HG02970 (cell line): Measurements from ENCODE around the gene LMNTD2.
A peak's percentile ranks its signal among the peaks of the same experiment; 100 is the strongest.

Source experiments
- ATAC-seq: cut with Tn5 transposase; IDR thresholded peaks from one replicate; pipeline ENCODE4 v1.9.1; 2021; ENCODE audit warnings: mild to moderate bottlenecking, moderate library complexity, moderate number of reproducible peaks; ENCODE audit not compliant: unreplicated experiment, low FRiP score

The LMNTD2 gene

DNA sequence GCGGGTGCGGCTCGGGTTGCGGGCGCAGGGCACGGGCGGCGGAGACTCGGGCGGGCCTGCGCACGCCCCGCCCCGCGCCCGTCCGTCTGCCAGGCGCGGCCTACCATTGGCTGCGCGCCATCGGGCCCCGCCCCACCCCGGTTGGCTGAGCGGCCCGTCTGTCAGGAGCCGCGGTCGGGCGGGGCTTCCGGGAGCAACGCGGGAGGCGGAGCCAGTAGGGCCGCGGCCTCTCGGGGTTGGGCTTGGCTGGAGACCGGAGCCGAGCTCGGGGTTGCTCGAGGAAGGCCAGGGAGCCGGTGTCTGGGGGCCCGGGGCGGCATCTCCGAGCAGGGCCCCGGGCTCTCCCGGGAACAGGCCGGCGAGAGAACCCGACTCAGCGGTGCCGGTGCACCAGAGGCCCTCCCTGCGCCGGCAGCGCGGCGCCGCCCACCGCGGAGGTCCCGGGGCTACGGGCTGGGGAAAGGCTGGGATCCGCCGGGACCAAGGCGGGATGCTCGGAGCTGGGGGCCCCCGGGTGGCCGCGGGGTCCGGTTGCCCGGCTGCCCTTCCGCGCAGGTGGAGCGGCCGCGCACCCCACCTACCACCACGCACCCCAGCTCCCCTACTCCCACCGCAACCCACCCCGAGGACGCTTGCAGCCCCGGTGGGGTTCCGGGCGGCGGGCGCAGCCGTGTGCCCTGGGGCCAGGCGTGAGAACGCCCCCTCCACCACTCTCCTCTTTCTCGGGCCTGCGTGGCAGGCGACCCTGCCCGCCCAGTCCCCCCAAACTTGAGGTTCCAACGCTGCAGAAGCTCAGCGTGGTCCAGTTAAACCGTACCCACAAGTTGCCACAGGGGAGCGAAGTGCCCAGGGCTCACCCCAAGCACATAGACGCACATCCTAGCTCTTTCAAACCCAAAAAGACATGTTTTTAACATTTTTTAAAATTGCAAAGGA, 24.8 kb downstream of the LMNTD2 start, which contains the start of gene HRAS:
TSS of gene HRAS (minus strand) at position 58 of the 936 bp plus-strand sequence.
- peak; percentile 74 for ATAC-seq

DNA sequence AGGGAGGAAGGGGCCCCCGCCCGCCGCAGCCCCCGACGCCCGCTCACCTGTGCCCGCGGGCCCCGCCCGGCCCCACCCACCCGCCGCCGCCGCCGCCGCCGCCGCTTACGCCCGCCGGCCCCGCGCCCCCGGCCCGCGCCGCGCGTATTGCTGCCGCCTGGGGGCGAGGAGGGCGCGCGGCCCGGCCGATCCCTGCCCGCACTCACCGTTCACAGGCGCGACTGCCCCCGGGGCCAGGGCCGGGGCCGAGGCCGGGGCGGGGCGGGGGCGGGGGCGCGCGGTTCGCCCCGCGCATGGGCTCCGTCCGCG, 25.4 kb downstream of the LMNTD2 start:
- no peak for ATAC-seq

DNA sequence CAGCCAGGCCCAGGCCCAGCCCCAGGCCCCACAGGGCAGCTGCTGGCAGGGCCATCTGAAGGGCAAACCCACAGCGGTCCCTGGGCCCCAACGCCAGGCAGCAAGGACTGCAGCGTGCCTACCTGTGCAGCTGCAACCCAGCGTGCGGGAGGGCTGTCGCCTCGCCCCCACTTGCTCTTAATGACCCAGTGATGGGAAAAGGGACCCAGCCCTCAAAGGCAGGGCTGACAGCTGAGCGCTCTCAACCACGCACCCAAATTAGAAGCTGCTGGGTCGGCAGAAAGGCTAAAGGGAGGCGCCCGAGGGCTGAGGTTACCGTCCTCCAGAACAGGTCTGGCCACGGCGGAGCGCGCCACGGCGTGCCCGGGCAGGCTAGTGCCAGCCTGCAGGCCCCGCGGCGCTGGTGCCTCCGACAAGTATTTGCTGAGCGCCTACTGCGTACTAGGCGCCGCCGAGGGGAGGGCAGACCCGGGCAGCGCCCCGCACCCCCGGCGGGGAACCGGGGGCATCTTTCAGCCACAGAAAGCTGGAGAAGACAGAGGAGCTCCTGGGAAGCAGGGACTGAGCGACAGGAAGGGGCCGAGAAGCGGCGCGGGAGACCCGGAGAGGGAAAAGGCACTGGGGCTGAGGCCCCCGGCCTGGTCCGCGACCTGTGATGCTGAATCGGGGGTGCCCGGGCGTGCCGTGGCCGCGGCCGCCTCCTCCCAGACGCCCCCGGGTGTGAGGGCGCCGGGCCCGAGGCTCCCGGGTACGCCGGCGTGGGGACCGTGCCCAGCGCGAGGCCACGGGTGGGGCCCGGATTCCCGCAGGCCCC, 25.9 kb downstream of the LMNTD2 start:
- ATAC-seq = peak; percentile 1

DNA sequence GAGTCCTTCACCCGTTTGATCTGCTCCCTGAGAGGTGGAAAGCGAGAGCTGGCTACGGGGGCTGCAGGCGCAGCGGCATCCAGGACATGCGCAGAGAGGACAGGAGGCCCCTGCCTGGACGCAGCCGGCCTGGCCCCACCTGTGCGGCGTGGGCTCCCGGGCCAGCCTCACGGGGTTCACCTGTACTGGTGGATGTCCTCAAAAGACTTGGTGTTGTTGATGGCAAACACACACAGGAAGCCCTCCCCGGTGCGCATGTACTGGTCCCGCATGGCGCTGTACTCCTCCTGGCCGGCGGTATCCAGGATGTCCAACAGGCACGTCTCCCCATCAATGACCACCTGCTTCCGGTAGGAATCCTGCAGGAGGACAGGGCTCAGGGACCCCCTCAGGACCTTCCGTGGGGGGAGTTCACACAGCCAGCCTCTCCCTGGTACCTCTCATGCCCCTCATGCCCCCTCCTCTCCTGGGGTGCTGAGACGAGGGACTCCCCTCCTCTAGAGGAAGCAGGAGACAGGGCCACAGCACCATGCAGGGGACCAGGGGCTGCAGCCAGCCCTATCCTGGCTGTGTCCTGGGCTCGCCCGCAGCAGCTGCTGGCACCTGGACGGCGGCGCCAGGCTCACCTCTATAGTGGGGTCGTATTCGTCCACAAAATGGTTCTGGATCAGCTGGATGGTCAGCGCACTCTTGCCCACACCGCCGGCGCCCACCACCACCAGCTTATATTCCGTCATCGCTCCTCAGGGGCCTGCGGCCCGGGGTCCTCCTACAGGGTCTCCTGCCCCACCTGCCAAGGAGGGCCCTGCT, 26.7 kb downstream of the LMNTD2 start:
- ATAC-seq = no peak

DNA sequence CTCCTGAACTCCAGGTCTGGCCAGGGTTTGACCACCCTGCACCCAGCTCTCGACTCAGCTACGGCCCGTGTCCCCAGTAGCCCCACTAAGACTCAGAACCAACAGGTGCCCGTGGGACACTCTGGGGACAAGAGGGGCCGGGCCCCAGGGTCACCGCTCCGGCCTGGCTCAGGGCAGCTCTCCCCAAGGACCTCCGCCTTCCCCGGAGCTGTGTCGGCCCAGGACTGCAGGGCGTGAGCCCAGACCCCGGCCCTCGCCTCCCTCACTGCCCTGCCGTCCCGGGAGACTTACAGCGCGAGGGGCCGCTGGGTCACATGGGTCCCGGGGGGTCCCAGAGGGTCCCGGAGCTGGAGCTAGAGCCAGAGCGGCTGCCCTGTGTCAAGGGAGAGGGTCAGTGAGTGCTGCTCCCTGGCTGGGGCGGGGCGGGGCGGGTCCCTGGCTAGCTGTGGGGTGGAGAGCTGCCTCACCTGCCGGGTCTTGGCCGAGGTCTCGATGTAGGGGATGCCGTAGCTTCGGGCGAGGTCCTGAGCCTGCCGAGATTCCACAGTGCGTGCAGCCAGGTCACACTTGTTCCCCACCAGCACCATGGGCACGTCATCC, 27.5 kb downstream of the LMNTD2 start:
- no peak for ATAC-seq

DNA sequence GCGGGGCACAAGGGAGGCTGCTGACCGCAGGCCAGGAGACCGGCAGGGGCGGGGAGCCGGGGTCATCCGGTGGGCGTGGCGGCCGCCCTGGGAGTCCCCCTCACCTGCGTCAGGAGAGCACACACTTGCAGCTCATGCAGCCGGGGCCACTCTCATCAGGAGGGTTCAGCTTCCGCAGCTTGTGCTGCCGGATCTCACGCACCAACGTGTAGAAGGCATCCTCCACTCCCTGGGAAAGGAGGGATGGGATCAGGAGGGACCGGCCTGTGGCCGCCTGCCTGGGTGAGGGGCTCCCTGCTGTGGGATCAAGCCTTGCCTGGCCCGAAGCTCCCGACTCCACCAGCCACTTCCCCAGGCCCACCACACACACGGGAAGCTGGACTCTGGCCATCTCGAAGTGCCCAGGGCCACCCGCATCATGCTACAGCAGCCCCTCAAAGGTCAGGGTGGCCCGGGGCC, 28.0 kb downstream of the LMNTD2 start:
- ATAC-seq = no peak

DNA sequence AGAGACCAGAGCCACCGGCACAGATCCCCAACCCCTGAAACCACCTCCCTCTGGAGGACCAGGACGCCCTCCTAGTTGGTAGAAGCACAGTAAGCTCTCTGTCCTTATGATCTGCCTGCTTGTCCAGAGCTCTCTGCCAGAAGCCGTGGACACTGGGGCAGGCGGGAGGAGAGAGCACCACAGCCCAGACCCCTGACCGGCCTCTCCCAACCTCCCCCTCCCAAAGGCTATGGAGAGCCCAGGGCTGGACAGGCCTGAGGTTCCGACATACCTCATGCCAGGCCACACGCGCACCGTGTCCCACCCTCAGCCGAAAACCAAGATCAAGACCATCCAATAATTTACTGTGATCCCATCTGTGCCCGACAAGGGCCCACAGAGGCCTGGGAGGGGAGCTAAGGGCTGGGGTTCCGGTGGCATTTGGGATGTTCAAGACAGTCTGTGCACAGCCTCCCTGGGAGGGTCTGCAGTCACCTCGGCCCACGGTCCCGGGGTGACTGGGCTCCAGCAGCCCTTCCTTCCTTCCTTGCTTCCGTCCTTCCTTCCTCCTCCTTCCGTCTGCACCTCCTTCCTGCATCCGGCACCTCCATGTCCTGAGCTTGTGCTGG, 28.5 kb downstream of the LMNTD2 start:
- ATAC-seq = no peak

DNA sequence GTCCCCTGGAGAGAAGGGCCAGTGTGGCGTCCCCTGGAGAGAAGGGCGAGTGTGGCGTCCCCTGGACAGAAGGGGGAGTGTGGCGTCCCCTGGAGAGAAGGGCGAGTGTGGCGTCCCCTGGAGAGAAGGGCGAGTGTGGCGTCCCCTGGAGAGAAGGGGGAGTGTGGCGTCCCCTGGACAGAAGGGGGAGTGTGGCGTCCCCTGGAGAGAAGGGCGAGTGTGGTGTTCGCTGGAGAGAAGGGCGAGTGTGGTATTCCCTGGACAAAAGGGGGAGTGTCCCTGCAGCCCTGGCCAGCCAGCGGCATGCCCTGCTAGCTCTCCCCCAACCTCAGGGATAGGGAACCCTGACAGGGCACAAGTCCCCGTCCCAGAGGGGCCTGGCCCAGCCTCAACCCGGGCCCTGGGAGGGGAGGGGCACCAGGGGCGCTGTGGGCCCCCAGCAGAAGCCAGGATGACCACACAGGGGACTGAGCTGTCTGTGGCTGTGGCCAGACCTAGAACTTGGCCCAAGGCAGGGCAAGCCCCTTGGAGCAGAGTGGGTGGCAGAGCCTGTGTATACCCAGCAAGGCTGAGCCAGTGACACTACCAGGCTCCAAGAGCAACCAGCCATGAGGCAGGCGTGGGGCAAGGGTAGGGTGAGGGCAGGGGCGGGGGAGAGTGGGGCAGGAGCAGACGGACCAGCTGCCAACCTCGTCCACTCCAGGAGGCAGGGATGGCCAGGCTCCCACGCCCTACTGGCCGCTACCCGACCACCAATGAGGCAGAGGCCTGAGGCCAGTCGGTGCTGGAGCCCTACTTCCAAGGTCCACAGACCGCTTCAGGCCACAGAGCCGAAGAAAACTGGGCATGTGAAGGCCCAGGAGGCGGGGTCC, 29.3 kb downstream of the LMNTD2 start:
- no peak for ATAC-seq

DNA sequence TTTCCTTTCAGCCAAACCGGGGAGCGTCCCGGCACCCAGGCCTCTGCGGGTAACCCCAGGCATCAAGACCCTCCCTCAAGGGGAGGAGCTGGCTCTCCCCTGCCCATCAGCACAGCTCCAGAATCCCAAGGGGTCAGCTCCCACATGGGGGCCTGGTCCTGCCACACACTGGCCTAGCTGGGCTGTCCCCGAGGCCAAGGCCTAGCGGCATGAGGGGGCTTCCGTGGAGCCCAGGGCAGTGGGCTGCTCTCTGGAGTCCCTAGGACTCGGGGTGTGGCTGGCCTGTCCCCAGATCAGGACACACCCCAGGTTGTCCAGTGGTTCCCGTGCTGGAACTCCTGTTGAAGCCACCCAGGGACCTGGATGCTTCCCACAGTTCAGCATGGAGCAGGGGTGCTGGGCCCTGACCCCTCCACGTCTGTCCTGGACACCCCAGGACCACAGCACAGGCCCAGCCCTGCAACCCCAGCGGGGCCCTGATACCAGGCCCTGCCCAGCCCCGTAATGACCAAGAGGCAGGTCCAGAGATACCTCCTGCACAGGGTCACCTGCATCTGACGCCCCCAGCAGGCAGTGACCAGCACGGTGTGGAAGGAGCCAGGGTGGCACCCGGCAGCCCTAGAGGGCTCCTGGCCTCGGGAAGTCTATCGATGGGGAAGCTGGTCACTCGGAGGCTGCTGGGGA, 30.7 kb downstream of the LMNTD2 start:
- no peak for ATAC-seq

DNA sequence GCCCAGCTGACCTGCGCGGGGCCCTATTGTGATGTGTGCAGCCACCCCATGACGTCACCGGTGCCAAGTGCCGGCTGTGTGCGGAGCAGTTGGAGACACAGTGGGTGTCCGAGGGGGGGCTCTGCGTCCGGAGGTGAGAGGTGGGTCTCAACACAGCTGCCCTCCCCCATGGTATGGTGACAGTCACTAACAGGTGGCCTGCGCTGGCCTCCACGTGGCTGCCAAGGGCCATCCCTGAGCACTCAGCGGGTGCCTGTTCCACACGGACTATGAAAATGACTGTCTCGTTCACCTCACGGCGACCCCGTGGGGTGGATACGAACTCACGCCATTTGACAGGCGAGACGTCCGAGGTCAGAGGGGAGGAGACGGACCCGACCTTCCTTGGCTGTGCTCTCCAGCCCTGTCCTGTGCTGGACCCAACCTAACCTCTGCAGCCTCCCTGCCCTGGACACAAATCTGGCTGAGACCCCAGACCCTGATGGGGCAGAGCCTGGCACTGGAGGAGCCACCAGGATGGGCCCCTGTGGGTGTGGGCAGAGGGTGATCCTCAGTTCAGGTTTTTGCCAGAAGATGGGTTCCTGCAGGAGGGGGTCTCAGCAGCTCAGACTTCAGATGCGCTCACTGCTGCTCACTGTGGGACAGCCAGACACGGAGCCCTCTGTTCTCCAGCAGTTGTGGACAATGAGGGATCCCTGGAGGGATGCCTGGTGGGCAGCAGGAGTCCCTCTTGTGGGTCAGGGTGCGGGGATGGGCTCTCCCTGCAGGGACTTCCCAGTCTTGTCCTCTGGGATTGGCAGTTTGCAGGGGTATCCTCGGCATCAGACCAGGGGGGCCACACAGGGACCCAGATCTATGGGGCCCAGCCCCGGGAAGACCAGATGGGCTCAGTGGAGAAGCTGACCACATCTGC, 31.5 kb downstream of the LMNTD2 start:
- no peak for ATAC-seq

DNA sequence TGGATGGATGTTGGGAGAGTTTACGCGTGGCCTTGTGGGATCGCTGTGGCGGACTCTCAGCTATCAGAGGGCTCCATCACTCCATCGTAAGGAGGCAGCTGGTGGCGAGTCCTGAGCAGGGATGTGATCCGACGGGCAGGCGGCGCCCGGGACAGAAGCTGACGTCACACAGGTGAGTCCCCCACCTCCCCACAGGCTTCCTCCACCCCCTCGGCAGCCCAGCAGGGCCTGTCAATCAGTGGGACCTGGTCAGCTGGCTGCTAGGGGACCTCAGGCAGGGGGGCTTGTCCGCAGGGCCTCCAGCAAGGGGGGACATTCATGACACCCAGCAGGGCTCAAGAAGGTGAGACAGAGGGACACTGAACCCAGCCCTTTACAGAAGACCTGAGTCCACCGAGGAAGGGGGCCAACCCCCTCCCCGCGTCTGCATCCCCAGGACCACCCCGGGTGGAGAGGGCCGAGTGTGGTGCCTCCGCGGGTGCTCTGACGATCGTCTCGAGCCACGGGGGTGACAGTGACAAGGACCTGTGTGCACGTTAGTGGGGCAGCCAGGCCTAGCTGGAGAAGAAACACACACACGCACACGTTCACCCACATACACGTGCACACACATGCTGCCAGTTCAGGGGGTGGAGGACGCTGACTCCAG, 32.2 kb downstream of the LMNTD2 start:
- ATAC-seq = no peak

DNA sequence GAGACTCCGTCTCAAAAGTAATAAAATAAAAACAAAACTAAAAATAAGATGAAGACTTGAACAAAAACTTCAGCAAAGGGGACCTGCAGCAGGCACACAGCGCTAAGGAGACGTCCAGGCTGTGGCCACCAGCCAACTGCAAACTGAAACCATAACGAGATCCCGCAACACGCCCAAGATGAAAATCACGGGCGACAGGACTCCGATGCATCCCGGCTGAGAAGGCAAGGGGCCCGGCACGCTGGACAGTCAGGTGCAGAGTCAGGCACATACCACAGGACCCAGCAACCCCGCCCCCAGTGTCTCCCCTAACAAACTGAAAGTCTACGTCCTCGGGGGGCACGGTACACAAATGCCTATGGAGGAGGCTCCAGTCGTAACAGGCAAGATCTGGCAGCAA, 34.3 kb downstream of the LMNTD2 start:
- ATAC-seq = no peak

DNA sequence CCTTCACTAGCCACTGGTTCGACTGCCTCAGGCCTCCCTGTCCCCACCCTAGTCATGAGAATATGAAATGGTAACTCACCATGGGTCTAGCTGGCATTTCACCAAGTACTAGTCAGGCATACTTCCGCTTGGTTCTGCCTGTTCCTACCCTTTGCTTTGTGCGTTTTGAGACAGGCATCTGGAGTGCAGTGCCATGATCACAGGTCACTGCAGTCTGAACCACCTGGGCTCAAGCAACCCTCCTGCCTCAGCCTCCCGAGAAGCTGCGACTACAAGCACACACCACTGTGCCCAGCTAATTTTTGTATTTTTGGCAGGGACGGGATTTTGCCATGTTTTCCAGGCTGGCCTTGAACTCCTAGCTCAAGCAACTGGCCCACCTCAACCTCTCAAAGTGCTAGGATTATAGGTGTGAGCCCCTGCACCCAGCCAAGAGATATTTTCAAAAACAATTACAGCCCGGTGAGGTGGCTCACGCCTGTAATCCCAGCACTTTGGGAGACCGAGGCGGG, 39.3 kb downstream of the LMNTD2 start:
- ATAC-seq = no peak

DNA sequence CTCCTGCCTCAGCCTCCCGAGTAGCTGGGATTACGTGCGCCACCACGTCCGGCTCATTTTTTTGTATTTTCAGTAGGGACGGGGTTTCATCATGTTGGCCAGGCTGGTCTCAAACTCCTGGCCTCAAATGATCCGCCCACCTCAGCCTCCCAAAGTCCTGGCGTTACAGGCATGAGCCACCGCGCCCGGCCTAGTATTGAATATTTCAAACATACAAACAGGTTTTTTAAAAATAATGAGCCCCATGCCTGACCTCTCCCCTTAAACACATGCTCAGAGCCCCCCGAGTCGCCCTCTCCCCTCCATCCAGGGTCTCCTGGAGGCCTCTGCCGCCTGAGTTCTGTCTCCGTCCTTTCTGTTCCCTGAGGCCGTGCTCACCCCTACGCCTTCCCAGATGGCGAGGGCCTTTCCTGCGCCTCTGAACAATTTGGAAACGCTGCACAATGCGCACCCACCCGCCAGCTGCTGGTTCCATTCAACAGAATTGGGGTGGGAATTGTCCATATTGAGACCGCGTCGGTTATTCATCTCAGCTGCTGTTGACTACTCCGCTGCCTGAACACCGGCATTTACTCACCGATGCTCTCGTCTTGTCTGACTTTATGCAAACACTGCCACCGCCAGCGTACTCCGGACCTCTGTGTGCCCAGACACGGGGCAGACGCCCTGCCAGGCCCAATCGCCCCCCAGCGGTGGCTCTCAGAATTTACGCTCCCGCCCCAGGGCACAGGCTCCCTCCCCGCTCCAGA, 39.9 kb downstream of the LMNTD2 start:
- ATAC-seq = no peak

DNA sequence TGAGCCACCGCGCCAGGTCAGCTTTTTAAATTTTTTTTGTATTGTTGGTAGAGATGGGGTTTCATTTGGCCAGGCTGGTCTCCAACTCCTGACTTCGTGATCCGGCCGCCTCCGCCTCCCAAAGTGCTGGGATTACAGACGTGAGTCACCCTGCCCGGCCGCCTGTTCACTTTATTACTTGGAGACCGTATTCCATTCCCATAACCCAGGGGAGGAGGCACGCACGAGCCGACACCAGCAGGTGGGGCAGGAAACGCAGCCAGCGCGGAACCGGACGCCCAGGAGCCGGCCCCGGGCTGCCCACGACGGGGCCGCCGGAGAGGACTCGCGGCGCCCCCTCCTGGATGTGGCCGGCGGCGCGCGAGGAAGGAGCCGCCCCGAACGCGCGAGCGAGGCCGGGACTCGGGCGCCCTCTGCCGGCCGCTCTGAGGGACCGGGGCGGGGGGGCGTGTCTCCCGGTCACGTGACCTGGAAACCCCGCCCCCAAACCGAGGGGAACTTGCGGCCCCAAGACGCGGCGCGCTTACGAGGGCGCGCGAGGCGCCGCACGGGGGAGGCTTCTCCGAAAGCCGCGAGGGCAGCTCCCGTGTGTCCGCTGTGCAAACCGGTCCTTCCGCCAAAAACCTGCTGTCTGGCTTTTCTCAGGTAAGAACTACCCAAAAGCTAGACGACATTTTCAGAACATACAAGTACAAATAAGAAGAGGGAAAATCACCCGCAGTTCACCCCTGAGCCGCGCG, 41.9 kb downstream of the LMNTD2 start:
- ATAC-seq = peak; percentile 85
